HG03520 (cell line): Measurements from ENCODE around the gene SYT10.
"Not testable (repeated sequence)": the region's sequence is repeated elsewhere in the genome, so short reads cannot be mapped to it uniquely, and the experiment has no call there.

ENCODE experiments used
- ATAC-seq: cut with Tn5 transposase; IDR thresholded peaks from one replicate; pipeline ENCODE4 v1.9.1; 2021; ENCODE audit warnings: mild to moderate bottlenecking, moderate library complexity; ENCODE audit not compliant: unreplicated experiment

The SYT10 gene, protein sequence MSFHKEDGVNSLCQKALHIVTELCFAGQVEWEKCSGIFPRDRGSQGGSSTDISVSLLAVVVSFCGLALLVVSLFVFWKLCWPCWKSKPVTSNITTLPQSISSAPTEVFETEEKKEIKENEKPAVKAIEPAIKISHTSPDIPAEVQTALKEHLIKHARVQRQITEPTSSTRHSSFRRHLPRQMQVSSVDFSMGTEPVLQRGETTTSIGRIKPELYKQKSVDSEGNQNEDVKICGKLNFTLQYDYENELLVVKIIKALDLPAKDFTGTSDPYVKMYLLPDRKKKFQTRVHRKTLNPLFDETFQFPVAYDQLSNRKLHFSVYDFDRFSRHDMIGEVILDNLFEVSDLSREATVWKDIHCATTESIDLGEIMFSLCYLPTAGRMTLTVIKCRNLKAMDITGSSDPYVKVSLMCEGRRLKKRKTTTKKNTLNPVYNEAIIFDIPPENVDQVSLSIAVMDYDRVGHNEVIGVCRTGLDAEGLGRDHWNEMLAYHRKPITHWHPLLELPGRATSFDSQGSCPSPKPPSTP

DNA sequence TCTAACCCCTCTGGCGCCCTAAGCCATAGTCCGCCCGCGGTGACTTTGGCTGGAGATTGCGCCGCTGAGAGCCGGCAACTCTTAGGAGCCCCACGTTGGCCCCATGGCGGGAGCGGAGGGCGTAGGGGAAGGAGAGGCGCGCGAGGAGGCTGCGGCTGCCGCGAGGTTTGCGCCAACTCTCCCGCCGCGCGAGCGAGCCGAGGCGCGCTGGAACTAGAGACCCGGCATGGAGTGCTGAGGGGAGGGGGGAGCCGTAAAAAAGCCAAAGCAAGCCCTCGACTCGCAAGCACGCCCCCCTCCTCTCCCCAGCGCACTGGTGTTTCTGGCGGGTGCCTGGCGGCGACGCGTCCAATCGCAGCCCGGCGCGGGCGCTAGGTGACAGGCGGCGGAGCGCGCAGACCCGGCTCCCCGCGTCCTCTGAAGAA, at the start of gene SYT10:
Gene SYT10 (minus strand): TSS at position 233 of the 425 bp plus-strand sequence. CDS start 297 bp downstream, outside the sequence.
- ATAC-seq = no peak

- no peak for ATAC-seq
Measured at GRCh38 chr12:33488036-33488435, 48.4 kb upstream of the SYT10 start.

DNA sequence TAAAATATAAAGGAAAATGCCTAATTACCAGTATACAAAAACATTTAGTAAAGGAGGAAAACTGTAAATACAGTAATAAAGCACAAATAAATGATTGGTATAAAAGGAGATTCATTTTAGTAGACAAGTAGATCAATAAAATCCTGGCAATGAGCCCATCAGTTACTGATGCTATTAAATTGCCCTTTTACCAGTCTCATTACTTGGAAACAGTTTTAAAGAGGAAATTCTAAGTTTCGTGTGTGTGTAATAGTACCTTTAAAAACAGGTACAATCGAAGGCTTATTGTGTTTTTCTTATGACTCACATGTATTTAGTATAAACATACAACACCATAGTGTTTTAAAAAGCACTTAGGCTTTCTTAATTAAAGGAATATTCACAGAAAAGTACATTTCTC, 46.4 kb upstream of the SYT10 start:
- ATAC-seq = no peak

- ATAC-seq = no peak
Measured at GRCh38 chr12:33484161-33484560, 44.5 kb upstream of the SYT10 start.

DNA sequence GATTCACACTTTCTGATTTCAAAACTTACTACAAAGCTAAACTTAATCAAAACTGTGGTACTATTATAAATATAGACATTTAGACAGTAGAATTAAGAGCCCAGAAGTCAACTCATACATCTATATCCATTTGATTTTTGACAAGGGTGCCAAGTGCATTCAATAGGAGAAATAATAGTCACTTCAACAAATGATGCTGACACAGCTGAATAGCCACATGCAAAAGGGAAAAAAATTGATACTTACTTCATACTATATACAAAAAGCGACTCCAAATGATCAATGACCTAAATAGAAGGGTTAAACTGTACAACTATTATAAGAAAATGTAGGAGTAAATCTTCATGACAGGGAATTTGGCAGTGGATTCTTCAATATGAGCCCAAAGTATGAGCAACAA, 40.7 kb upstream of the SYT10 start:
- no peak for ATAC-seq

GRCh38 chr12:33476058-33476457, 36.4 kb upstream of the SYT10 start:
- no peak for ATAC-seq

GRCh38 chr12:33472299-33472698, 32.7 kb upstream of the SYT10 start:
- no peak for ATAC-seq

- no peak for ATAC-seq
Measured at GRCh38 chr12:33455096-33455495, 15.5 kb upstream of the SYT10 start.

DNA sequence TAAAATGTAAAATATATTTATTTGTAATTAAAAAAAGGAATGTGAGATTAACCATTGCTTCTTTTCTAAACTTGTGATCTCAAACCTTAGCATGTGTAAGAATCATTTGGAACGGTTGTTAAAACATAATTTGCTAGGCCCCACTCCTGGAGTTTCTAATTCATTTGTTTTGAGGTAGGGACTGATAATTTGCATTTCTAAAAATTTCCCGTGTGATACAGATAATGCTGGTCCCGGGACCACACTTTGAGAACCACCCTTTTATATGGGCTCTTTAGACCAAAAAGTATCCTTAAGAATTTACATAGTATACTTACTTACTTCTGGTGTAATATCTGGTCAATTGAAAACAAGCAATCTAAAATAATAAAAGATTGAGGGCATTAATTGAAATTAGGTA, 10.9 kb upstream of the SYT10 start:
- no peak for ATAC-seq

GRCh38 chr12:33440477-33440876, 858 bp upstream of the SYT10 start:
- ATAC-seq = no peak

GRCh38 chr12:33438851-33439586, 600 bp downstream of the SYT10 start:
- ATAC-seq = no peak

- ATAC-seq = no peak
Measured at GRCh38 chr12:33438025-33438772, 1.4 kb downstream of the SYT10 start.

GRCh38 chr12:33437598-33437997, 2.0 kb downstream of the SYT10 start:
- no peak for ATAC-seq

DNA sequence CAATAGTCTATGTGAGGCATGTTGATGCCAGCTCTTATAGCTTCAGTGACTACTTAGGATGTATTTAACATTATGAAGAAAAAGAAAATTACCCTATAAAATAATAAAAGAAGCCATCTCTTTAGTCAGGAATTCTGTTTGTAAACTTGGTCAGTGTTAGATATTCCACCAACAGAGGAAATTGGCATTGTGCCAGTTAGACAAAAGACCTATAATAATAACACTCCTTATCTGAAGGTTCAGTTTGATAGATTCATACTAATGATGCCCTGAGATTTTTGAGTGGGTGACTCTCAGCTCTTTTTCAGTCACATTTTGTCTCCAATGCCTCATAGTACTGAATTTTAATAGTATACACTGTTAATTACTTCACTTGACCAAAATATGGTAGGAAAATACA, 6.6 kb downstream of the SYT10 start:
- ATAC-seq = no peak

GRCh38 chr12:33431648-33432047, 8.0 kb downstream of the SYT10 start:
- ATAC-seq = no peak

- ATAC-seq = no peak
Measured at GRCh38 chr12:33429468-33429867, 10.2 kb downstream of the SYT10 start.

GRCh38 chr12:33427071-33427470, 12.5 kb downstream of the SYT10 start:
- peak; percentile 53 for ATAC-seq

DNA sequence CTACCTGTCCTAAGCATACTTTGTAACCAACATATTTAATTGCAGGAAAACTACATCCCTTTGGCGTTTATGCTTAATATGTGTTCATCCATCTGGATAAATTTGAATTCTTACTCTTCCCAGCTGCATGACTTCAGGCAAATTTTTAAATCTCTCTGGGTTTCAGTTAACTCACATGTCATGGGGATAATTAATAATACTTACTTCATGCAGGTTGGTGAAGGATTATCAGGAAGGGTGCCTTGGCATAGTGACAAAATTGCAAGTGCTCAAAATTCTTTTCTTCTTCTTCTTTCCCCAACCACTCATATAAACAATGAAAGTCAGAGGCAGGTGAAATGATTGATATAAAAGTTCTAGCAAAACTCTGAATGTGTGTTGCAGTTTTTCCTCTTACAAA, 15.9 kb downstream of the SYT10 start:
- ATAC-seq = no peak

- ATAC-seq = not testable (repeated sequence)
Measured at GRCh38 chr12:33412410-33412809, 27.2 kb downstream of the SYT10 start.

- ATAC-seq = no peak
Measured at GRCh38 chr12:33383503-33383902, 56.1 kb downstream of the SYT10 start.

DNA sequence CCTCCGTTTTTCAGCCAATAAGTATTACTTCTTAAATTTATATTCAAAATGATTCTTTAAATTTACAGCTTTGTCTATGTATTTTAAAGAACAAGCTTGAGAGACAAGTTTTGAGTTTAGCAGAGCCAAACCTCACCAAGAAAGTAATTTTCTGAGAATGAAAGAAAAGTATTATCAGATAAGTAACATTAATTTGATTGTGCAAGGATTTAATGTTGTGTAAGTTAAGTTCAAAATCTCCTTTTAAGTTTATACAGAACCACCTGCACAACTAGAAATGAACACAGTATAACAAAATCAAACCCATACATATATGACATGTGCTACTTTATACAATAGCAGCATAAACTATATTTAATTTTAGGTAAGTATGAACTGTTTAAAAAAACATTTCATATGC, 63.5 kb downstream of the SYT10 start:
- ATAC-seq = no peak
